ENCODE data around the gene SLC35D2.

SLC35D2 gene

DNA sequence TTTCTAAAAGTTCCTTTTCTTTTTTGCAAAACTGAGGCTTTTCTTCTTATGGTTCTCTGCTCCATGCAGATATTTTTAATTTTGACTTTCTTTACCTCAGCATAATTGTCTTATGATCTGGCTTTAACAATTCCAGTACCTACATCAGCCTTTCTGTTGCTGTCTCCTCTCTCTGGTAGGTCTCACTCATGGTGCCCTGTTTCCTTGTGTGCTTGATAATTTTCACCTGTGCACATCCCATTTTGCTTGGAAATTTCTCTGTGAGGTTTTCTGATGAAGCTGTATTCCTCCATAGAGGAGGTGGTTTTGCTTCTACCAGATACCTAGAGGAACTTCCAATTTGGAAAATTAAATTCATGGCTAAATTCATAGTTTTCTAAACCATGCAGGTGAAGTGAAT, 79.3 kb downstream of the SLC35D2 start:
- DNase-seq = no peak

DNA sequence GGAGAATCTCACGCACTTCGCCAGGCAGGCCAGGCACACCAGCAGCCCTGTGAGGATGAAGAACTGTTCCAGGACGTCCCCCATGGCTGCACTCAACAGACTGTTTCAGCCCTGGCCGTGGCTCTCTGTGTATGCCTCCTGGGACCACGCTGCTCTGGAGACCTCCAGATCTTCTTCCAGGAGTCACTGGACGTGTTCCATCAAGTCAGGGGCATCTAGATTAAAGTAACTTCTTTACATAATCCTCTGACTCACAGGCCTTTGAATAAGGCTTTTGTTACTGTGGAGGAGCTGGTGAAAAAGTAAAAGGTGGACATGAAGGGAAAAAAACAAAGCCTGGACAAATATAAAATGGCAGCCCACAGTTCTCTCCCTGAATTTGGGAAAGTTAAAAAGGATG, 81.5 kb downstream of the SLC35D2 start, which contains the start of gene HSD17B3:
HSD17B3 (minus strand) TSS at position 156 of the 400 bp plus-strand sequence; CDS start at position 84, 72 bp downstream.
- no peak for DNase-seq

DNA sequence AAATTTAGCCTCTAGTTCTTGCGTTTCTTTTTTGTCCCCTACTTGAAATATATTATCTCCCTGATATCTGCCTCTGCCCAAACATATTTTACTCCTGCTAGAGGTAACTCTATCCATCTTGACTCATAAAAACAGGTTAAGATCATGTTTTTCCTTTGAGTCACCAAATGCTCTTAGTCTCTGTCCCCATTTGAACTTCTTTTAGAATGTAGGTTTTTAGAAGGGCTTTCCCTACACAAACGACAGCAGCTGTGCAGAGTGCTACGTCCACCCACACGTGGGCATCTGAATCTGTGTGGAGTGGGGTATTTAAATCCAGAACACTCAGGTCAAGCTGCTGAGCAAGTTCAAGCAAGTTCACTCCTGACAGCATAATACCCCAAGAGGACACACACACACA, 83.7 kb downstream of the SLC35D2 start:
- no peak for DNase-seq

DNA sequence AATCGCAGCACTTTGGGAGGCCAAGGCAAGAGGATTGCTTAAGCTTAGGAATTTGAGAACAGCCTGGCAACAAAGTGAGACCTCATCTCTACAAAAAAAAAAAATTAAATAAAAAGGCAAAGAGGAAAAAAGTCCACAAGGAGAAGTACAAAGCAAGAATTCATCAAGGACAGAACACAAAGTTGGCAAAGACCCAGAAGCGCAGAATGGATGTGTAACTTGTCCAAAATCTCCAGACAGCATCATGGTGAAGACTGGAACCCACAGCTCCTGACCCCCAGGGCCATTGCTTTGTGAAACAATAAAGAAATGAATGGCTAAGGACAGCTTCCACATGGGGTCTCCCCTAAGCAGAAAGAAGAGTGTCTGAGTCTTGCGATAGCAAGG, 89.4 kb downstream of the SLC35D2 start:
- no peak for DNase-seq

DNA sequence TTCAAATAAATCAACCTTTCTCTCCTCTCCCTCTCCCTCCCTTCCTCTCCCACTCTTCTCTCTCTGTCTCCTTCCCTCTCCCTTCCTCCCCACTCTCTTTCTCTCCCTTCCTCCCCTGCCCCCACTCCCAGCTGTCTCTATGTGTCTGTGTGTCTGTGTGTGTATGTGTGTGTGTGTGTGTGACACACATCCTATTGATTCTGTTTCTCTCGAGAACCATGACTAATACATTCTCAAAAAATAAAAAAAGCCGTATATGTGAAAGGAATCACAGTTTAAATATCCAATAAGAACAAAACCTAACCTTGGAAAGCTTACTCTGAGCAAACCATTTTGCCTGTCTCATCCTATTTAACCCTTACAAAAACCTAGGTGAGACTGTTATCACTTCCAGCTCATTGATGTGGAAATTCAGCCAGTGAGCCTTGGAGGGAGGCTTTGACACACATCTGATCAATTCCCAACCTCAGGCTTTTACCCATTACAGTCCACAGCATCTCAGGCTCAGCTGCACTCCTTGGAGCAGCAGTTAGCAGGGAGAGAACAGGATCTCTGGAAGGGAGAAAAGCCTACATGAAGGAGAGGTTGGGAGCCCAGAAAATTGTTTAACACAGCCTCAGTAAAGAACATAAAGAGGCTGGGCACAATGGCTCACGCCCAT, 89.9 kb downstream of the SLC35D2 start:
- no peak for DNase-seq

DNA sequence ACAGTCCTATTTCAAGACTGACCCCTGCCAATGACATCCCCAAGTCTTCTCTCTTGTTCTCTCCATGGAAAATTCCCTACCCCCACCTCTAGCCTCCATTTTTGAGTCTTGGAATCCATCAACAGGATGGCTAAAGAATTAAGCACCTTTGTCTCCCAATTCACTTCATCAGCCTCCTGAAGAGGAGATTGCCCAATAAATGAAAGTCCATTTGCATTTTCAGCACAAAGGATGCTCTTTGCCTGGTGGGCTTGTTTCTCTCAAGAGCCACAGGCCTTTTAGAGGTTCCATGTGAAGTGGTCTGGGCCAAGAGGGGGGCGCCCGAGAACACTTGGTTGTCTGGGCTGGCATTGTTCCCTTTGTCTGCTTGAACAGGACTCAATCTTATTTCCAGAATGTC, 94.1 kb downstream of the SLC35D2 start:
- no peak for DNase-seq

DNA sequence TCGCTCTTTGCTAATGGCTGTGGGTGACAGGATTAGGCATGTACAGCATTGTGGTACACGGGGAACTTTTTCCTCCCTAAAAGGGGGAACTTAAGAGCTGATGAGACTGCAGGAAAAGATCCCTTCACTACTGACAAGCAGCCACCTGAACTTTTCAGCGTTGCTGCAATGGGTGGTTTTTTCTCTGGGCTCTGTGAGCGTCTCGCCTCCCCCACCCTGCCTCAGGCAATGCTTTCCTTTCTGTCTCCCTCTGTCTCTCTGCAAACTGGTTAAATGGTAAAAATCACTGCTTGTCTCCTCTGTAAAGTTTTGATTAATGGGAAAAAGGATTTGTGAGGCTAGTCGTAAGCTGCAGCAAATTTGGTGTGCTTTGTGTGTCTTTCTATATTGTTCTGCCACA, 101.9 kb downstream of the SLC35D2 start:
- DNase-seq = no peak

DNA sequence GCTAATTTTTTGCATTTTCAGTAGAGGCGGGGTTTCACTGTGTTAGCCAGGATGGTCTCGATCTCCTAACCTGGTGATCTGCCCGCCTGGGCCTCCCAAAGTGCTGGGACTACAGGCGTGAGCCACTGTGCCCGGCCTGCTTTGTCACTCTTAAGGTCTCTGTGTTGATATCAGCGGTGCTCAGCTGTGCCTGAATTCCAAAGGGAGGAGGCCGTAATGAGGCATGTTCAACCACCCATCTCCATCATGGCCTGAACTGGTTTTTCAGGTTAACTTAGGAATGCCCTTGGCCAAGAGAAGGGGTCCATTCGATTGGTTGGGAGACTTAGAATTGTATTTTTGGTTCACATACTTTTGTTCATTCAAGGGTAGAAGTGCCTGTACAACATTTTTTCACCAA, 103.6 kb downstream of the SLC35D2 start:
- DNase-seq = no peak

DNA sequence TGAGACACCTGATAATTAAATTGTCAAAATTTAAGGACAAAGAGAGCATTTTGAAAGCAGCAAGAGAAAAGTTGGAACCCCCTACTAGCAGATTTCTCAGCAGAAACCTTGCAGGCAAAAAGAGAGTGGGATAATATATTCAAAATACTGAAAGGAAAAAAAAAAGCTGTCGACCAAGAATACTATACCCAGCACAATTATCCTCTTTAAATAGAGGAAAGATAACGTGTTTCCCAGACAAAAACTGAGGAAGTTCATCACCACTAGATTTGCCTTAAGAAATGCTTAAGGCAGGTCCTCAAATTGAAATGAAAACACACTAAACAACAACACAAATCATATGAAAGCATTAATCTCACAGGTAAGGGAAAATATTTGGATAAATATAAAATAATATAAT, 108.6 kb downstream of the SLC35D2 start:
- DNase-seq = no peak
